Thymus (tissue), 11 donors: Measurements from ENCODE around the gene RAPGEF2. TPM values are rescaled to one million over a fixed set of nuclear protein-coding genes. Genes with fewer than 3 reads are reported as not detected.

Source experiments
- DNase-seq, 9 donors: peaks; one replicate each; pipeline ENCODE4 v3.0.0-alpha.2; 2013; ENCODE audit warnings: low spot score in 9 of 9, low read depth in 6 of 9, missing footprints in 1 of 9
- H3K27ac ChIP-seq, 2 donors: one replicate each; pipeline ENCODE4 v1.5.1; 2013; ENCODE audit warnings: control low read depth in 1 of 2, low read depth in 1 of 2, low read length in 1 of 2, mild to moderate bottlenecking in 1 of 2, moderate library complexity in 1 of 2
- H3K27me3 ChIP-seq, 2 donors: one replicate each; pipeline ENCODE4 v1.5.1; 2013; ENCODE audit warnings: low read length in 1 of 2; ENCODE audit not compliant: control insufficient read depth in 2 of 2, insufficient read depth in 1 of 2
- H3K36me3 ChIP-seq, 2 donors: one replicate each; pipeline ENCODE4 v1.5.1; 2013; ENCODE audit warnings: low read length in 1 of 2, mild to moderate bottlenecking in 1 of 2, moderate library complexity in 1 of 2; ENCODE audit not compliant: control insufficient read depth in 2 of 2, insufficient read depth in 2 of 2
- H3K4me1 ChIP-seq, 2 donors: one replicate each; pipeline ENCODE4 v1.5.1; 2013; ENCODE audit warnings: low read length in 2 of 2; ENCODE audit not compliant: control insufficient read depth in 2 of 2, insufficient read depth in 2 of 2
- H3K4me3 ChIP-seq, 2 donors: one replicate each; pipeline ENCODE4 v1.5.1; 2013; ENCODE audit warnings: low read length in 2 of 2, control low read depth in 1 of 2, mild to moderate bottlenecking in 1 of 2
- H3K9me3 ChIP-seq, 2 donors: one replicate each; pipeline ENCODE4 v1.5.1; 2013; ENCODE audit warnings: low read length in 1 of 2, mild to moderate bottlenecking in 1 of 2; ENCODE audit not compliant: control insufficient read depth in 2 of 2, insufficient read depth in 1 of 2
- whole genome bisulfite sequencing: extraction: QIAGEN DNeasy Blood & Tissue Kit; methylation state at CpG from one replicate; pipeline ENCODE4 v1.1.7; 2013; 5-methylcytosine and 5-hydroxymethylcytosine counted together
- polyA plus RNA-seq: library from polyadenylated mRNA; stranded (reverse); fragments of 200-250 nt; gene quantifications from one replicate; pipeline ENCODE4 v1.2.3, GENCODE V29; 2013
- total RNA-seq: library from RNA; stranded (reverse); fragments of 120-200 nt; gene quantifications from one replicate; pipeline ENCODE4 v1.2.4, GENCODE V29; 2013
- donor health status: healthy.

The RAPGEF2 gene
- total and polyA plus RNA-seq, 2 donors: 7.9 to 23.6 TPM

- Histone ChIP-seq H3K27me3 (no peaks in the 10 kb centered on the region), H3K4me1 (no peaks in the 10 kb centered on the region), H3K4me3 (no peak overlapping the region), H3K9me3 (no peaks in the 10 kb centered on the region), H3K36me3 (no peaks in the 10 kb centered on the region), H3K27ac (no peak overlapping the region)
- no peak for DNase-seq
- 99% methylated on average over 1 of the region's 1 CpG for WGBS
Measured at GRCh38 chr4:159149666-159150065, 46.8 kb downstream of the RAPGEF2 start.

GRCh38 chr4:159150396-159150795, 47.5 kb downstream of the RAPGEF2 start:
- WGBS: 83% methylated on average over 5 of the region's 5 CpGs
- Histone ChIP-seq H3K9me3 (no peaks in the 10 kb centered on the region), H3K27ac (peak overlapping the region in 1 of 2 donors; percentile 55), H3K4me1 (no peaks in the 10 kb centered on the region), H3K4me3 (no peak overlapping the region), H3K27me3 (no peaks in the 10 kb centered on the region), H3K36me3 (no peaks in the 10 kb centered on the region)
- no peak for DNase-seq

- H3K4me3 ChIP-seq: no peak overlapping the region
- no peaks in the 10 kb centered on the region for H3K36me3 ChIP-seq
- H3K9me3 ChIP-seq: no peaks in the 10 kb centered on the region
- no peaks in the 10 kb centered on the region for H3K27me3 ChIP-seq
- peak overlapping the region in 1 of 2 donors; percentile 55 for H3K27ac ChIP-seq
- no peaks in the 10 kb centered on the region for H3K4me1 ChIP-seq
- 88% methylated on average over 4 of the region's 4 CpGs for WGBS
- DNase-seq: no peak
Measured at GRCh38 chr4:159150821-159151390, 48.0 kb downstream of the RAPGEF2 start.

GRCh38 chr4:159151689-159152088, 48.8 kb downstream of the RAPGEF2 start:
- DNase-seq: no peak
- Histone ChIP-seq H3K27ac (no peak overlapping the region), H3K9me3 (no peaks in the 10 kb centered on the region), H3K4me1 (no peaks in the 10 kb centered on the region), H3K4me3 (no peak overlapping the region), H3K27me3 (no peaks in the 10 kb centered on the region), H3K36me3 (no peaks in the 10 kb centered on the region)
- 100% methylated on average over 1 of the region's 1 CpG for WGBS

- no peaks in the 10 kb centered on the region for H3K9me3 ChIP-seq
- no peaks in the 10 kb centered on the region for H3K4me1 ChIP-seq
- H3K27ac ChIP-seq: no peak overlapping the region
- H3K36me3 ChIP-seq: no peaks in the 10 kb centered on the region
- no peak for DNase-seq
- no peak overlapping the region for H3K4me3 ChIP-seq
- no peaks in the 10 kb centered on the region for H3K27me3 ChIP-seq
- 98% methylated on average over 3 of the region's 3 CpGs for WGBS
Measured at GRCh38 chr4:159152181-159152580, 49.3 kb downstream of the RAPGEF2 start.

GRCh38 chr4:159153669-159154068, 50.8 kb downstream of the RAPGEF2 start:
- 97% methylated on average over 4 of the region's 4 CpGs for WGBS
- H3K4me1 ChIP-seq: no peaks in the 10 kb centered on the region
- DNase-seq: no peak
- no peaks in the 10 kb centered on the region for H3K27me3 ChIP-seq
- no peak overlapping the region for H3K4me3 ChIP-seq
- H3K27ac ChIP-seq: no peak overlapping the region
- H3K36me3 ChIP-seq: no peaks in the 10 kb centered on the region
- no peaks in the 10 kb centered on the region for H3K9me3 ChIP-seq

- no peaks in the 10 kb centered on the region for H3K4me1 ChIP-seq
- WGBS: 85% methylated on average over 4 of the region's 4 CpGs
- H3K27ac ChIP-seq: no peak overlapping the region
- no peaks in the 10 kb centered on the region for H3K27me3 ChIP-seq
- H3K4me3 ChIP-seq: no peak overlapping the region
- no peaks in the 10 kb centered on the region for H3K36me3 ChIP-seq
- DNase-seq: no peak
- H3K9me3 ChIP-seq: no peaks in the 10 kb centered on the region
Measured at GRCh38 chr4:159155119-159155518, 52.2 kb downstream of the RAPGEF2 start.

GRCh38 chr4:159158083-159158617, 55.3 kb downstream of the RAPGEF2 start:
- Histone ChIP-seq H3K27me3 (no peaks in the 10 kb centered on the region), H3K36me3 (no peaks in the 10 kb centered on the region), H3K27ac (no peak overlapping the region), H3K9me3 (no peaks in the 10 kb centered on the region), H3K4me1 (no peaks in the 10 kb centered on the region), H3K4me3 (no peak overlapping the region)
- no peak for DNase-seq

- Histone ChIP-seq H3K36me3 (no peaks in the 10 kb centered on the region), H3K27me3 (no peaks in the 10 kb centered on the region), H3K4me1 (no peaks in the 10 kb centered on the region), H3K4me3 (no peak overlapping the region), H3K27ac (no peak overlapping the region), H3K9me3 (no peaks in the 10 kb centered on the region)
- no peak for DNase-seq
- 44% methylated on average over 5 of the region's 5 CpGs for WGBS
Measured at GRCh38 chr4:159158985-159159384, 56.1 kb downstream of the RAPGEF2 start.
